A549 treated with RU486 at 1 μM for 4 hours (cell line): ENCODE data around the gene NUP37. TPM values are rescaled to one million over a fixed set of nuclear protein-coding genes. Genes with fewer than 3 reads are reported as not detected.

Source experiments
- total RNA-seq: library from RNA; stranded (reverse); fragments of 200-300 nt; extraction: Qiagen RNA extraction; gene quantifications from 5 replicates; pipeline ENCODE4 v1.2.3, GENCODE V29; 2022; ENCODE audit warnings: low read depth

The NUP37 gene
- total RNA-seq: 60.9 to 77.8 TPM (median 67.1 TPM) in 5 replicates

GRCh38 chr12:102119674-102120563, at the start of gene NUP37, which contains the start of gene PARPBP:
NUP37 (minus strand) TSS chr12:102120114; CDS start chr12:102118518, 1,596 bp downstream.
PARPBP (plus strand) TSS chr12:102120183; CDS start chr12:102123889, 3,706 bp downstream.

GRCh38 chr12:102061560-102062418, 58.1 kb downstream of the NUP37 start, which contains the start of gene WASHC3:
WASHC3 (minus strand) TSS chr12:102061991; CDS start chr12:102061962, 29 bp downstream.

Other genes with a start within 250 kb of the NUP37 start
- gene DRAM1, start 242.5 kb downstream of the NUP37 start, total RNA-seq: 19.2 to 26.6 TPM (median 23.3 TPM) in 5 replicates
- gene WASHC3, start 58.1 kb downstream of the NUP37 start, total RNA-seq: 27.7 to 33.5 TPM (median 31.5 TPM) in 5 replicates
- gene PARPBP, start 69 bp upstream of the NUP37 start, total RNA-seq: 10.9 to 27.6 TPM (median 25.2 TPM) in 5 replicates
- gene PMCH, start 77.7 kb upstream of the NUP37 start, total RNA-seq: not detected in 5 replicates